Fibroblast of lung (primary cell): ENCODE data around the gene DEPDC5. TPM values are rescaled to one million over a fixed set of nuclear protein-coding genes. Genes with fewer than 3 reads are reported as not detected.
A peak's percentile ranks its signal among the peaks of the same experiment; 100 is the strongest.

Source experiments
- DNase-seq, 2 donors: peaks; one replicate each; pipeline versions ENCODE4 v3.0.0 to v3.0.0-alpha.2; 2010; ENCODE audit warnings: low read depth in 2 of 2
- H2AFZ ChIP-seq: 2 replicates; pipeline ENCODE4 v1.5.1; 2012; ENCODE audit warnings: low read length, control low read depth, inconsistent platforms
- H3K27ac ChIP-seq: 2 replicates; pipeline ENCODE4 v1.5.1; 2011; ENCODE audit warnings: low read length, control low read depth; ENCODE audit not compliant: insufficient read depth
- H3K27me3 ChIP-seq: 2 replicates; pipeline ENCODE4 v1.5.1; 2011; ENCODE audit warnings: mild to moderate bottlenecking, low read length; ENCODE audit not compliant: control insufficient read depth, insufficient read depth
- H3K36me3 ChIP-seq: 2 replicates; pipeline ENCODE4 v1.5.1; 2011; ENCODE audit warnings: low read length; ENCODE audit not compliant: control insufficient read depth, insufficient read depth
- H3K4me1 ChIP-seq: 2 replicates; pipeline ENCODE4 v1.5.1; 2011; ENCODE audit warnings: low read length; ENCODE audit not compliant: control insufficient read depth, insufficient read depth; ENCODE audit errors: extremely low read depth
- H3K4me2 ChIP-seq: 2 replicates; pipeline ENCODE4 v1.5.1; 2011; ENCODE audit warnings: low read length, control low read depth; ENCODE audit not compliant: insufficient read depth; ENCODE audit errors: extremely low read depth
- H3K4me3 ChIP-seq, 4 experiments: fragments of 200-600 bp in 1 of 4; sonication (generic) in 1 of 4; replicated peaks in 1 of 4; 2 replicates each; pipeline ENCODE4 v1.5.1; 2011 to 2016; ENCODE audit warnings: low read length in 4 of 4, low read depth in 3 of 4, mild to moderate bottlenecking in 3 of 4, control low read depth in 2 of 4, inconsistent platforms in 1 of 4, mixed read lengths in 1 of 4; ENCODE audit not compliant: insufficient read depth in 1 of 4; ENCODE audit errors: control extremely low read depth in 1 of 4
- H3K79me2 ChIP-seq: 2 replicates; pipeline ENCODE4 v1.5.1; 2012; ENCODE audit warnings: mild to moderate bottlenecking, low read length, inconsistent platforms; ENCODE audit not compliant: control insufficient read depth, insufficient read depth
- H3K9ac ChIP-seq: 2 replicates; pipeline ENCODE4 v1.5.1; 2011; ENCODE audit warnings: mild to moderate bottlenecking, low read length, control low read depth; ENCODE audit not compliant: insufficient read depth
- H3K9me3 ChIP-seq: 2 replicates; pipeline ENCODE4 v1.5.1; 2012; ENCODE audit warnings: low read depth, low read length; ENCODE audit not compliant: control insufficient read depth, insufficient read depth
- H4K20me1 ChIP-seq: 2 replicates; pipeline ENCODE4 v1.5.1; 2011; ENCODE audit warnings: low read length; ENCODE audit not compliant: control insufficient read depth, insufficient read depth; ENCODE audit errors: extremely low read depth
- EZH2 ChIP-seq: IDR thresholded peaks from 2 replicates; pipeline ENCODE4 v1.5.1; 2012; ENCODE audit warnings: low read length, control low read depth, mild to moderate bottlenecking; ENCODE audit errors: missing control alignments
- polyA plus RNA-seq, 2 donors: library from polyadenylated mRNA; depleted of rRNA in 1 of 2; stranded (reverse) in 1 of 2; unstranded in 1 of 2; fragments of >200 nt; gene quantifications; 2 replicates each; pipeline ENCODE4 v1.2.1, GENCODE V29; 2011 to 2012; ENCODE audit warnings: missing spikeins in 1 of 2
- total RNA-seq: library from RNA; depleted of rRNA; stranded (reverse); fragments of >200 nt; gene quantifications from 2 replicates; pipeline ENCODE4 v1.2.1, GENCODE V29; 2014
- TF ChIP-seq, protein P1 (sequence below), 2 donors: IDR thresholded peaks in 1 of 2; conservative IDR thresholded peaks in 1 of 2; 1 replicate in 1 of 2; 2 replicates in 1 of 2; pipeline ENCODE4 v1.5.1; 2011 to 2012; ENCODE audit warnings: low read length in 2 of 2, control low read depth in 1 of 2, inconsistent platforms in 1 of 2, low read depth in 1 of 2, mild to moderate bottlenecking in 1 of 2

Gene DEPDC5
- total and polyA plus RNA-seq, 2 donors (not counting 1 experiment from before 2014, with no cell fraction given) = 10.4 to 10.7 TPM

DNA sequence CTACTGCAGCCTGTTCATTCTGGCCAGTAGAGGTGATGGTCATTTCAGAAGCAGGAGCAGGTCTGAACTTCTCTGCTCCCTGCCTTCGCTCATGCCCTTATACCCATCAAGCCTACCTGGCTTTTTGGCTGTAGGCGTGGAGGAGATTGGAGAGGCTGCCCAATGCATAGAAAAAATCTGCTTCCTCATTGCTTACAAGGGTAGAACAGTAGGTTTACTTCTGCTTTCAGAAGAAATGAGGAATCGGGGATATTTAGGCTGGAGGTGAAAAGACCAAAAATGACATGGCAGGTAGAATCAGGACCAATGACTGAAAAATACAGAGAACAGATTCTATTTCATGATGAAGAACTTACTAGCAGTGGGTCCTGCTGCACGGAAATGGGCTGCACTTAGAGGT lies 117.7 kb downstream of the DEPDC5 start:
- DNase-seq = no peak
- Histone ChIP-seq H3K79me2 (no peaks in the 10 kb centered on the region), H3K27me3 (no peaks in the 10 kb centered on the region), H3K4me2 (no peak overlapping the region), H3K9ac (no peak overlapping the region), H3K36me3 (no peaks in the 10 kb centered on the region), H4K20me1 (no peaks in the 10 kb centered on the region), H3K27ac (no peak overlapping the region), H2AFZ (no peak overlapping the region), H3K4me3 (no peak overlapping the region), H3K9me3 (no peaks in the 10 kb centered on the region), H3K4me1 (no peaks in the 10 kb centered on the region)
- no peak for TF ChIP-seq EZH2
- TF ChIP-seq, protein P1, sequence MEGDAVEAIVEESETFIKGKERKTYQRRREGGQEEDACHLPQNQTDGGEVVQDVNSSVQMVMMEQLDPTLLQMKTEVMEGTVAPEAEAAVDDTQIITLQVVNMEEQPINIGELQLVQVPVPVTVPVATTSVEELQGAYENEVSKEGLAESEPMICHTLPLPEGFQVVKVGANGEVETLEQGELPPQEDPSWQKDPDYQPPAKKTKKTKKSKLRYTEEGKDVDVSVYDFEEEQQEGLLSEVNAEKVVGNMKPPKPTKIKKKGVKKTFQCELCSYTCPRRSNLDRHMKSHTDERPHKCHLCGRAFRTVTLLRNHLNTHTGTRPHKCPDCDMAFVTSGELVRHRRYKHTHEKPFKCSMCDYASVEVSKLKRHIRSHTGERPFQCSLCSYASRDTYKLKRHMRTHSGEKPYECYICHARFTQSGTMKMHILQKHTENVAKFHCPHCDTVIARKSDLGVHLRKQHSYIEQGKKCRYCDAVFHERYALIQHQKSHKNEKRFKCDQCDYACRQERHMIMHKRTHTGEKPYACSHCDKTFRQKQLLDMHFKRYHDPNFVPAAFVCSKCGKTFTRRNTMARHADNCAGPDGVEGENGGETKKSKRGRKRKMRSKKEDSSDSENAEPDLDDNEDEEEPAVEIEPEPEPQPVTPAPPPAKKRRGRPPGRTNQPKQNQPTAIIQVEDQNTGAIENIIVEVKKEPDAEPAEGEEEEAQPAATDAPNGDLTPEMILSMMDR (conservative IDR thresholded peaks at IDR 0.05 in 1 of 2, IDR thresholded peaks at IDR 0.05 in 1 of 2; ENCODE audit: low read depth in 1 of 2, low read length in 2 of 2) = no peak

DNA sequence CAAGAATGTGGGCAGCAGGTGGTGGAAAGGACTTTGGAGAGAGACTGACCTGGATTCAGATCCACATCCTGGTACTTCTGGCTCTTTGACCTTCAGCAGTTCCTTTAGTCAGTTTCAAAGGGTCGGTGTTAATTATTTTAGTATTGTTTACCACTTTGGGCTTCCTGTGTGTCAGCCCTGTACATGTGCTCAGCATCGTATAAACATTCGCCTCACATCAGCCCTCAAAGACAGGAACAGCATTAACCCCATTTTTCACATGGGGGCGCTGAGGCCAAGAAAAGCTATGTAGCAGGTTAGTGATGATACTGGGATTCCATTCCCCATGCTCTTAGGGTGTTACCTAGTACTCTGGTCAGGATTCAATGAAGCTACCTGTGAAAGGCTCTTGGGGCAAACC lies 118.4 kb downstream of the DEPDC5 start:
- H3K79me2 ChIP-seq = no peaks in the 10 kb centered on the region
- H3K27me3 ChIP-seq = no peaks in the 10 kb centered on the region
- no peak for DNase-seq
- no peak overlapping the region for H2AFZ ChIP-seq
- H3K4me2 ChIP-seq = no peak overlapping the region
- no peaks in the 10 kb centered on the region for H3K4me1 ChIP-seq
- no peaks in the 10 kb centered on the region for H4K20me1 ChIP-seq
- no peak overlapping the region for H3K27ac ChIP-seq
- H3K4me3 ChIP-seq = no peak overlapping the region
- no peaks in the 10 kb centered on the region for H3K9me3 ChIP-seq
- H3K36me3 ChIP-seq = no peaks in the 10 kb centered on the region
- no peak for TF ChIP-seq EZH2
- TF ChIP-seq, protein P1 (conservative IDR thresholded peaks at IDR 0.05 in 1 of 2, IDR thresholded peaks at IDR 0.05 in 1 of 2; ENCODE audit: low read depth in 1 of 2, low read length in 2 of 2) = peak; percentile 1 to 11
- no peak overlapping the region for H3K9ac ChIP-seq

DNA sequence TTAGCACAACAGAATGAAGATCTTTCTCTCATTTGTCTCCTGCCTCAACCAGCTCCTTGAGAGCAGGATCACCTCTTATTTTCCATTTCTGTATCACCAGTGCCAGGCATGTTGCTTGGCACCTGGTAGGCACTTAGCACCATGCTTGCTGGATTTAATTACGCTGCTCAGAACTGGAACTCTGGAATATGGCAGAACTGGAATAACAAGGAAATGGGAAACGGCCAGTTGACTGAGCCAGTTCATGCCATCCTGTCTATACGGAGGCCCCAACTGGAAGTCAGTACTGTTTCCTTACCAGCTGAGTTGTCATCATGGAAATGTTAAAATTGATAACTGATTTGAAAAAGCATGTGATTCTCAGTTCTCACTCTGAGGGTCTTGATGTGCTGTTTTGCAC lies 121.0 kb downstream of the DEPDC5 start:
- TF ChIP-seq, protein P1 (conservative IDR thresholded peaks at IDR 0.05 in 1 of 2, IDR thresholded peaks at IDR 0.05 in 1 of 2; ENCODE audit: low read depth in 1 of 2, low read length in 2 of 2) = no peak
- TF ChIP-seq EZH2 = no peak
- no peaks in the 10 kb centered on the region for H3K79me2 ChIP-seq
- H3K36me3 ChIP-seq = no peaks in the 10 kb centered on the region
- H3K9ac ChIP-seq = no peak overlapping the region
- no peak overlapping the region for H3K4me3 ChIP-seq
- H3K4me1 ChIP-seq = no peaks in the 10 kb centered on the region
- no peak for DNase-seq
- no peak overlapping the region for H2AFZ ChIP-seq
- H3K9me3 ChIP-seq = no peaks in the 10 kb centered on the region
- no peaks in the 10 kb centered on the region for H4K20me1 ChIP-seq
- H3K27ac ChIP-seq = no peak overlapping the region
- no peak overlapping the region for H3K4me2 ChIP-seq
- no peaks in the 10 kb centered on the region for H3K27me3 ChIP-seq
